CD4-positive, alpha-beta memory T cell (primary cell): Measurements from ENCODE around the gene SRP54. TPM values are rescaled to one million over a fixed set of nuclear protein-coding genes. Genes with fewer than 3 reads are reported as not detected.

ENCODE experiments used
- CTCF ChIA-PET: fragments of 350-600 bp; sonication (Branson Sonifier 250); formaldehyde crosslinking; loops from one replicate; lab custom pipeline; 2021; ENCODE audit warnings: inconsistent platforms; ENCODE audit not compliant: partially characterized antibody; lab: Charles Lee
- POLR2A ChIA-PET: fragments of 350-600 bp; sonication (Branson Sonifier 250); formaldehyde crosslinking; loops from one replicate; lab custom pipeline; 2021; ENCODE audit not compliant: partially characterized antibody; lab: Charles Lee
- DNase-seq, 5 donors: peaks; one replicate each; pipeline versions ENCODE4 v3.0.0 to v3.0.0-alpha.2; 2020 to 2022; ENCODE audit warnings: mixed read lengths in 1 of 5
- H3K27ac ChIP-seq: one replicate; pipeline ENCODE4 v1.7.0; 2013; ENCODE audit warnings: low read depth, low read length
- H3K27me3 ChIP-seq: 2 replicates; pipeline ENCODE4 v1.7.0; 2013; ENCODE audit warnings: mild to moderate bottlenecking, low read length, moderate library complexity; ENCODE audit not compliant: insufficient read depth
- H3K36me3 ChIP-seq: 2 replicates; pipeline ENCODE4 v1.7.0; 2013; ENCODE audit warnings: mild to moderate bottlenecking, low read length, moderate library complexity; ENCODE audit not compliant: insufficient read depth
- H3K4me1 ChIP-seq: 2 replicates; pipeline ENCODE4 v1.7.0; 2013; ENCODE audit warnings: mild to moderate bottlenecking, low read length, moderate library complexity; ENCODE audit not compliant: insufficient read depth
- H3K4me3 ChIP-seq, 2 donors: one replicate each; pipeline ENCODE4 v1.7.0; 2013; ENCODE audit warnings: low read length in 2 of 2, mild to moderate bottlenecking in 1 of 2
- H3K9me3 ChIP-seq, 2 donors: one replicate each; pipeline ENCODE4 v1.7.0; 2013; ENCODE audit warnings: low read length in 2 of 2, control low read depth in 1 of 2; ENCODE audit not compliant: control insufficient read depth in 1 of 2
- H3K27ac Mint-ChIP-seq, 7 donors: one replicate each; pipeline ENCODE4 v1.8.0; 2020 to 2021; ENCODE audit warnings: mixed read lengths in 7 of 7, mild to moderate bottlenecking in 6 of 7, inconsistent platforms in 3 of 7, moderate library complexity in 3 of 7
- H3K27me3 Mint-ChIP-seq, 2 donors: one replicate each; pipeline ENCODE4 v1.8.0; 2020 to 2021; ENCODE audit warnings: mixed read lengths in 2 of 2
- H3K36me3 Mint-ChIP-seq, 2 donors: one replicate each; pipeline ENCODE4 v1.8.0; 2020 to 2021; ENCODE audit warnings: mixed read lengths in 2 of 2, inconsistent platforms in 1 of 2, mild to moderate bottlenecking in 1 of 2
- H3K4me1 Mint-ChIP-seq, 4 donors: one replicate each; pipeline ENCODE4 v1.8.0; 2020 to 2021; ENCODE audit warnings: mixed read lengths in 4 of 4, mild to moderate bottlenecking in 1 of 4
- H3K4me3 Mint-ChIP-seq, 8 donors: one replicate each; pipeline ENCODE4 v1.8.0; 2020 to 2021; ENCODE audit warnings: mixed read lengths in 8 of 8, mild to moderate bottlenecking in 7 of 8, moderate library complexity in 6 of 8, inconsistent platforms in 3 of 8
- H3K9me3 Mint-ChIP-seq, 8 donors: one replicate each; pipeline ENCODE4 v1.8.0; 2020 to 2021; ENCODE audit warnings: mixed read lengths in 8 of 8, mild to moderate bottlenecking in 5 of 8, inconsistent platforms in 3 of 8, moderate library complexity in 1 of 8
- intact Hi-C: fragments of 100-400 bp; cut with micrococcal nuclease; formaldehyde crosslinking; loops from one replicate; pipeline ENCODE4 v1.15.1; 2023
- polyA plus RNA-seq, 2 donors: library from polyadenylated mRNA; unstranded; fragments of 300-500 nt; fragmentation: Illumina TruSeq; gene quantifications; one replicate each; pipeline ENCODE4 v1.2.3, GENCODE V29; 2021
- total RNA-seq, 2 experiments: library from RNA; stranded (reverse); gene quantifications; one replicate each; pipeline ENCODE4 v1.2.3, GENCODE V29; 2021

Gene SRP54
- total and polyA plus RNA-seq, 4 experiments from 2014 or later: 31.6 to 62.7 (median 54.5) TPM

DNA sequence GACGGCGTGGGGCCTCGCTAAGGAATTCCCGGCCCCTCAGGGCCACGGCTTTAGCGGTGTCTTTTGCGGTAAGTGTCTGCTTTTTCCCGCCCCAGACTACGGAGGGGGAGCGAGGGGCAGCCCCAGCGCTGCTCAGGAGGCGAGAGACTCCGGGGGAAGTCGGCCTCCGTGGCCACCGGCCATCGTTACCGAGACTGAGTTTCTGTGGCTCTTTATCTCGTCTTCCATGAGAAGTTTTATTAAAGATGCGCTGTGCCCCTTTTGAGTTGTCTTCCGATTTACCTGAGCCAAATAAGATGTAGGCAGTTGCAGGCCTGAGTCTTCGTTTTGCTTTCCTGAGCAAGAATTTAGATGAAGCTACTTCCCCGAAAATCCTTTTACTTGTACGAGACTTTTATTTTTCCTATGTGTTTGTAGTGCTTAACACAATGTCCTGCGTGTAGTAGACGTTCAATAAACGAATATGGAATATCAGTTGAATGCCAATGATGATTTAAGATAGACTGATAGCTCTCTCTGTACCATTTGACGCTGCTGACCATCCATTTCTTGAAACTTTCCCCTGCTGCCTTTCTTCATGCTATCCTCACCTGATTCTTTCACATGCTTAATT, 462 bp downstream of the SRP54 start:
- peaks cover 11 to 23% (median 20%) of the 10 kb centered on the region in 4 donors for H3K4me1 Mint-ChIP-seq
- ChIA-PET CTCF (interaction anchor here (1.2 to 4.3 kb wide), 5 partner anchors 15 to 421 kb away, joined by 3 to 16 read pairs (median 7); partner anchors contain the start of genes BAZ1A, NFKBIA, PPP2R3C and PRORP), POLR2A (interaction anchor here (0.6 to 6.9 kb wide), 23 partner anchors 10 to 447 kb away, joined by 3 to 128 read pairs (median 6); partner anchors contain the start of genes BAZ1A, FAM177A1, NFKBIA and PPP2R3C)
- no peaks in the 10 kb centered on the region for H3K27me3 Mint-ChIP-seq
- peaks cover 5% of the 10 kb centered on the region in 2 donors for H3K36me3 Mint-ChIP-seq
- intact Hi-C loops: loop anchor here (2.0 to 10.0 kb wide), 3 partner anchors 242 to 826 kb away; partner anchors contain the start of gene RALGAPA1
- no peak for DNase-seq
- peak overlapping the region; percentile 87 to 91 for H3K4me3 ChIP-seq
- no peaks in the 10 kb centered on the region for H3K36me3 ChIP-seq
- no peaks in the 10 kb centered on the region for H3K9me3 Mint-ChIP-seq
- peak overlapping the region; percentile 98 for H3K27ac ChIP-seq
- H3K9me3 ChIP-seq: no peaks in the 10 kb centered on the region
- H3K4me1 ChIP-seq: peaks cover 52% of the 10 kb centered on the region
- H3K27ac Mint-ChIP-seq: no peak overlapping the region
- H3K27me3 ChIP-seq: no peaks in the 10 kb centered on the region
- H3K4me3 Mint-ChIP-seq: no peak overlapping the region

DNA sequence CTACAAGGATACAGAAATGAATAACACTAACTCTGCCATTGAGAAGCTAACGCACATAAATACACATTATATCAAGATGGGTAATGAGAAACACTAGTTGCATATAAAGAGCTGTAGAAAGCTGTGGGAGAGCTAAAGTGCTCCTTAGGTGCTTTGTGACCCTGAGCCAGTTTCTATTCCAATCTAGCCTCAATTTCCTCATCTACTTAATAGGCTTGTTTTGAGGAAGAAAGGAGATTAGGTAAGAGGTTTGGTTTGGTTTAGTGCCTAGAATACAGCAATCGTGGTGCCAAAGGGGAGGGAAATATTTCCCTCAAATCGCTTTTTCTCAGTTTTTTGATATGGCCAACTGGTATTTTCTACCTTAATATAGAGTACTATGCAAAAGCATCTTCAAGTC, 994 bp downstream of the SRP54 start:
- peak overlapping the region; percentile 98 for H3K27ac ChIP-seq
- peaks cover 54% of the 10 kb centered on the region for H3K4me1 ChIP-seq
- no peaks in the 10 kb centered on the region for H3K36me3 ChIP-seq
- ChIA-PET POLR2A (interaction anchor here (1.1 to 6.9 kb wide), 8 partner anchors 9 to 448 kb away, joined by 3 to 128 read pairs (median 26); partner anchors contain the start of genes BAZ1A, FAM177A1, NFKBIA and PPP2R3C), CTCF (interaction anchor here (1.2 to 4.3 kb wide), 6 partner anchors 14 to 420 kb away, joined by 3 to 16 read pairs (median 6); partner anchors contain the start of genes BAZ1A, NFKBIA, PPP2R3C and PRORP)
- Mint-ChIP-seq H3K27me3 (no peaks in the 10 kb centered on the region), H3K4me1 (peaks cover 15 to 24% (median 20%) of the 10 kb centered on the region in 4 donors), H3K36me3 (peaks cover 5% of the 10 kb centered on the region in 2 donors), H3K4me3 (no peak overlapping the region), H3K9me3 (no peaks in the 10 kb centered on the region), H3K27ac (no peak overlapping the region)
- no peaks in the 10 kb centered on the region for H3K27me3 ChIP-seq
- intact Hi-C loops: loop anchor here (2.0 to 10.0 kb wide), 3 partner anchors 241 to 825 kb away; partner anchors contain the start of gene RALGAPA1
- peak overlapping the region; percentile 87 to 91 for H3K4me3 ChIP-seq
- H3K9me3 ChIP-seq: no peaks in the 10 kb centered on the region
- no peak for DNase-seq

DNA sequence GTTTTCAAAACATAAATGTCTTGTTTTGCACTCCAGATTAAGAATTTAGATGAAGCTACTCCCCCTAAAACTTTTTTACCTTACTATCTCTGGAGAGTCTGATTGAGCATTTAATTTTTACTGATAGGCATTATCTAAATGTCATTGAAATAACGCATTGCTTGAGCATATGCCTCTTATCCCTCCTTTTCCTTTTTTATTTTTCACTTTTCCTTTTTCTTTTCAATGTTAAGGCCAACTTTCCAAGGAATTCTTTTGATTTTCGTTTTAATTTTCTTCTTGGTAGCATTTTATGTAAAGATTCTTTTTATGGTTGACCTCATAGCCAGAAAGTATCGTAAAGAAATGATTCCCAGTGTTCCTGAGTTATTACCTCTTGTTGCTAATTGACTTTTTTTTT, 2.9 kb downstream of the SRP54 start:
- H3K27me3 ChIP-seq: no peaks in the 10 kb centered on the region
- H3K27ac ChIP-seq: no peak overlapping the region
- intact Hi-C loops: loop anchor here (10.0 kb wide), 1 partner anchor 239 kb away; no protein-coding TSS in a partner anchor
- H3K27me3 Mint-ChIP-seq: no peaks in the 10 kb centered on the region
- H3K9me3 ChIP-seq: no peaks in the 10 kb centered on the region
- H3K9me3 Mint-ChIP-seq: no peaks in the 10 kb centered on the region
- H3K36me3 ChIP-seq: no peaks in the 10 kb centered on the region
- H3K27ac Mint-ChIP-seq: peak overlapping the region in 1 of 7 donors; percentile 33
- ChIA-PET POLR2A (no interaction called here), CTCF (no interaction called here)
- H3K4me1 Mint-ChIP-seq: peaks cover 17 to 31% (median 27%) of the 10 kb centered on the region in 4 donors
- H3K4me3 ChIP-seq: no peak overlapping the region
- peak overlapping the region in 4 of 8 donors; percentile 14 to 77 (median 68) for H3K4me3 Mint-ChIP-seq
- H3K36me3 Mint-ChIP-seq: peaks cover 5% of the 10 kb centered on the region in 2 donors
- DNase-seq: no peak
- H3K4me1 ChIP-seq: peaks cover 50% of the 10 kb centered on the region

DNA sequence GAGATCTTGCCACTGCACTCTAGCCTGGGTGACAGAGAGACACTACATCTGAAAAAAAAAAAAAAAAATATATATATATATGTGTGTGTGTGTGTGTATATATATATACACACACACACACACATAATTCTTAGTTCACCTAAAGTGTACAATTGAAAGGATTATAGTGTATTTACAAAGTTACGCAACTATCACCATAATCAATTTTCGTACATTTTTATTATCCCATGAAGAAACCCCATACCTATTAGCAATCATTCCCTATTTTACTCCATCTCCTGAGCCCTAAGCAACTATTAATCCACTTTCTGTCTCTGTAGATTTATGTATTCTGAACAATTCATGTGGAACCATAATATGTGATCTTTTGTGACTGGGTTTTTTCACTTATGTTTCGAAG, 4.4 kb downstream of the SRP54 start:
- H3K4me1 Mint-ChIP-seq: peaks cover 17 to 37% (median 34%) of the 10 kb centered on the region in 4 donors
- peaks cover 5% of the 10 kb centered on the region in 2 donors for H3K36me3 Mint-ChIP-seq
- CTCF ChIA-PET: no interaction called here
- Histone ChIP-seq H3K4me1 (peaks cover 44% of the 10 kb centered on the region), H3K9me3 (no peaks in the 10 kb centered on the region), H3K4me3 (no peak overlapping the region), H3K36me3 (no peaks in the 10 kb centered on the region), H3K27ac (no peak overlapping the region), H3K27me3 (no peaks in the 10 kb centered on the region)
- peak overlapping the region in 1 of 7 donors; percentile 36 for H3K27ac Mint-ChIP-seq
- DNase-seq: no peak
- H3K4me3 Mint-ChIP-seq: peak overlapping the region in 1 of 8 donors; percentile 56
- H3K27me3 Mint-ChIP-seq: no peaks in the 10 kb centered on the region
- intact Hi-C loops: loop anchor here (10.0 kb wide), 1 partner anchor 238 kb away; no protein-coding TSS in a partner anchor
- H3K9me3 Mint-ChIP-seq: no peaks in the 10 kb centered on the region
- POLR2A ChIA-PET: no interaction called here

DNA sequence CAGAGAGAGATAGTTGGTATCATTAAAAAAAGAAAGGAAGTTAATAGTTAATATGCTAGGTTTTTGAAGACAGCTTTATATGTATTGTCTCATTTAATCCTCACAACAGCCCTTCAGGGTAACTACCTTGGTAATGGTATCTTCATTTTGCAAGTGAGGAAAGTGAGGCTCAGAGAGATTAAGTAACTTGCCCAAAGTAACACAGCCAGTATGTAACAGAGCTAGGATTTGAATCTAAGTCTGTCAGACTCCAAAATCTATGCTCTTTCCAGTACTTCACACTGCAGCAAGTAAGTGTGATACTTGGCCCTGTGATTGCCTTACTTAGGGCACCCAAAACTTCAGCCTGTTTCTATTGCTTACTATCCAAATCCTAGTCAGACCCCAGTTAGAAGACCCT, 7.0 kb downstream of the SRP54 start:
- H3K4me1 Mint-ChIP-seq: peaks cover 28 to 44% (median 41%) of the 10 kb centered on the region in 4 donors
- POLR2A ChIA-PET: no interaction called here
- CTCF ChIA-PET: no interaction called here

DNA sequence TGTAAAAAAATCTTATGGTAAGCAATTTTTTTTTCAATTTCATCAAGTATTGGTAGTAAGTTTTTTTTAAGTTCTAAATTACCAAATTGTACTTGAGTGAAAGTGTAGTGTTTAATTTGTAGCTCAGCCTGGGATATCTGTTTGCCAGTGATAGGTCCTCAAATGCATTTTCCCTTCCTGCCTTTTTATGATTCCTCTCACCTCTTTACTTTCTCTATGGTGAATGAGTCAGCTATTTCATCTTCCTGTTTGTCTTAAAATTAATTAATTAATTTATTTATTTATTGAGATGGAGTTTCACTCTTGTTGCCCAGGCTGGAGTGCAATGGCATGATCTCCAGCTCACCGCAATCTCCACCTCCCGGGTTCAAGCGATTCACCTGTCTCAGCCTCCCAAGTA, 10.6 kb downstream of the SRP54 start:
- H3K4me1 ChIP-seq: peaks cover 18% of the 10 kb centered on the region
- CTCF ChIA-PET: no interaction called here
- H3K27me3 ChIP-seq: no peaks in the 10 kb centered on the region
- intact Hi-C loops: no loop called here
- H3K9me3 ChIP-seq: no peaks in the 10 kb centered on the region
- no peak for DNase-seq
- Mint-ChIP-seq H3K27ac (no peak overlapping the region), H3K36me3 (peaks cover 11 to 17% of the 10 kb centered on the region in 2 donors), H3K4me1 (peaks cover 26 to 33% (median 30%) of the 10 kb centered on the region in 4 donors), H3K9me3 (no peaks in the 10 kb centered on the region), H3K27me3 (no peaks in the 10 kb centered on the region), H3K4me3 (no peak overlapping the region)
- no peak overlapping the region for H3K4me3 ChIP-seq
- POLR2A ChIA-PET: interaction anchor here (1.2 to 2.6 kb wide), 2 partner anchors 11 to 411 kb away, joined by 3 to 13 read pairs; partner anchors contain the start of genes NFKBIA and SRP54
- H3K27ac ChIP-seq: no peak overlapping the region
- no peaks in the 10 kb centered on the region for H3K36me3 ChIP-seq

More for the DNA sequence above, 7.0 kb downstream of the SRP54 start:
- intact Hi-C loops: loop anchor here (10.0 kb wide), 1 partner anchor 235 kb away; no protein-coding TSS in a partner anchor
- H3K36me3 ChIP-seq: no peaks in the 10 kb centered on the region
- H3K27me3 ChIP-seq: no peaks in the 10 kb centered on the region
- Mint-ChIP-seq H3K4me3 (no peak overlapping the region), H3K27ac (peak overlapping the region in 3 of 7 donors; percentile 13 to 73 (median 27)), H3K27me3 (no peaks in the 10 kb centered on the region), H3K9me3 (no peaks in the 10 kb centered on the region), H3K36me3 (peaks cover 5% of the 10 kb centered on the region in 2 donors)
- no peaks in the 10 kb centered on the region for H3K9me3 ChIP-seq
- no peak overlapping the region for H3K4me3 ChIP-seq
- no peak for DNase-seq
- peaks cover 36% of the 10 kb centered on the region for H3K4me1 ChIP-seq
- no peak overlapping the region for H3K27ac ChIP-seq

DNA sequence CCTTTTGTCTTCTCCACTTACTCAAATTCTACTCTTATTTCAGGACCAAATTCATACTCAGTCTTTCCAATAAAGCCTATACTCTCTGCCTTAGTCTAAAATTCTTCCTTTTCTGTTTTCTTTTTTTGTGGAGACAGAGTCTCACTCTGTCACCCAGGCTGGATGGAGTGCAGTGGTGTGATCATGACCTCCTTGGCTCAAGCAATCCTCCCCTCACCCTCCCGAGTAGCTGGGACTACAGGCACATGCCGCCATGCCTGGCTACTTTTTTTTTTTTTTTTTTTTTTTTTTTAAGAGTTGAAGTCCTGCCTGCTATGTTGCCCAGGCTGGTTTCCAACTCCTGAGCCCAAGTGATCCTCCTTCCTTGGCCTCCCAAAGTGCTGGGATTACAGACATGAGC, 11.9 kb downstream of the SRP54 start:
- peaks cover 13 to 21% of the 10 kb centered on the region in 2 donors for H3K36me3 Mint-ChIP-seq
- Histone ChIP-seq H3K36me3 (no peaks in the 10 kb centered on the region), H3K27me3 (no peaks in the 10 kb centered on the region), H3K9me3 (no peaks in the 10 kb centered on the region), H3K27ac (no peak overlapping the region), H3K4me3 (no peak overlapping the region), H3K4me1 (peaks cover 13% of the 10 kb centered on the region)
- peak overlapping the region in 5 of 7 donors; percentile 15 to 72 (median 31) for H3K27ac Mint-ChIP-seq
- no peak for DNase-seq
- H3K4me1 Mint-ChIP-seq: peaks cover 20 to 27% (median 23%) of the 10 kb centered on the region in 4 donors
- POLR2A ChIA-PET: no interaction called here
- peak overlapping the region in 1 of 8 donors; percentile 13 for H3K4me3 Mint-ChIP-seq
- H3K27me3 Mint-ChIP-seq: no peaks in the 10 kb centered on the region
- intact Hi-C loops: no loop called here
- CTCF ChIA-PET: no interaction called here
- H3K9me3 Mint-ChIP-seq: no peaks in the 10 kb centered on the region
